Activated CD4-positive, alpha-beta T cell treated with anti-CD3 and anti-CD28 coated beads for 36 hours (primary cell): ENCODE data around the gene BEST4. TPM values are rescaled to one million over a fixed set of nuclear protein-coding genes. Genes with fewer than 3 reads are reported as not detected.
"Not testable (repeated sequence)": the region's sequence is repeated elsewhere in the genome, so short reads cannot be mapped to it uniquely, and the experiment has no call there.

Experiments used
- ATAC-seq: fragments of 200-7000 bp; cut with Tn5 transposase; one replicate; pipeline ENCODE4 v1.10.0; 2021; ENCODE audit warnings: mild to moderate bottlenecking, moderate library complexity
- CTCF ChIA-PET: fragments of 350-600 bp; sonication (Branson Sonifier 250); formaldehyde crosslinking; loops from one replicate; lab custom pipeline; 2021; ENCODE audit warnings: antibody characterized with exemption; lab: Charles Lee
- POLR2A ChIA-PET: fragments of 350-600 bp; sonication (Branson Sonifier 250); formaldehyde crosslinking; loops from one replicate; lab custom pipeline; 2021; ENCODE audit warnings: antibody characterized with exemption, inconsistent platforms; lab: Charles Lee
- DNase-seq: peaks from one replicate; pipeline ENCODE4 v3.0.0-alpha.2; 2020
- H3K27ac Mint-ChIP-seq: one replicate; pipeline ENCODE4 v1.8.0; 2021; ENCODE audit warnings: mixed read lengths
- H3K27me3 Mint-ChIP-seq: one replicate; pipeline ENCODE4 v1.8.0; 2021; ENCODE audit warnings: mixed read lengths
- H3K36me3 Mint-ChIP-seq: one replicate; pipeline ENCODE4 v1.8.0; 2021; ENCODE audit warnings: low read depth, mixed read lengths
- H3K4me1 Mint-ChIP-seq: one replicate; pipeline ENCODE4 v1.8.0; 2021; ENCODE audit warnings: mixed read lengths
- H3K4me3 Mint-ChIP-seq: one replicate; pipeline ENCODE4 v1.8.0; 2021; ENCODE audit warnings: mild to moderate bottlenecking, moderate library complexity, mixed read lengths
- H3K9me3 Mint-ChIP-seq: one replicate; pipeline ENCODE4 v1.8.0; 2021; ENCODE audit warnings: low read depth, mixed read lengths
- intact Hi-C, 2 experiments: fragments of 100-400 bp; cut with DNase I in 1 of 2; cut with micrococcal nuclease in 1 of 2; formaldehyde crosslinking; loops; one replicate each; pipeline versions ENCODE4 v1.14.2 to v1.15.1; 2022 to 2024; cut with DNase I, micrococcal nuclease
- total RNA-seq, 2 experiments: library from RNA; stranded (reverse); gene quantifications; one replicate each; pipeline ENCODE4 v1.2.3, GENCODE V29; 2021

Gene BEST4
- total RNA-seq, 2 experiments from 2014 or later, result 0.69 to 0.71 TPM

DNA sequence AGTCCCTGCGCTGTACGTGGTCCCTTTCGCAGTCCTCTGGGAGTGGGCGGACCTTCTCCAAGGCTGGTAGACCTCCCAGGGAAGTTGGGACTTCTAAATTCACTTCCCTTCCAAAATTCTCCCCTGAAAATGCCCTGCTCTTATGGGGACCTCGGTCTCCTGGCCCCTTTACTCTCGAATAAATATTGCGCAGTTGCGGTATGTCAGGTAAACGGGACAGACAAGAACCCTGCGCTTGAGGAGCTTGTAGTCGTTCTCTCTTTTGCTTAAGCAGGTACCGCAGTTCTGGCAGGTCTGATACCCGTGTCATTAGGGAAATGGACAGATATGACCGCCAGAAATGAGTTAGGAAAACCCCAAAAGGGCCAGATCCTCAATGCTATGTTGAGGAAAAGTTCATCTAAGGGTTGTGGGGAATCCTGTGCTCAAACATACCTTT lies 47.8 kb downstream of the BEST4 start:
- H3K27ac Mint-ChIP-seq, result peak overlapping the region; percentile 92
- H3K4me1 Mint-ChIP-seq, result peaks cover 26% of the 10 kb centered on the region
- ChIA-PET POLR2A (interaction anchor here (1.4 to 2.3 kb wide), 4 partner anchors 10 to 79 kb away, joined by 5 to 12 read pairs (median 7); partner anchors contain the start of genes BTBD19 and DYNLT4), CTCF (interaction anchor here (0.6 to 2.2 kb wide), 4 partner anchors 9 to 45 kb away, joined by 3 to 15 read pairs (median 4); partner anchors contain the start of genes RNU5D-1 and RPS8)
- peak overlapping the region; percentile 98 for H3K4me3 Mint-ChIP-seq
- H3K27me3 Mint-ChIP-seq, result no peaks in the 10 kb centered on the region
- DNase-seq (no peak), ATAC-seq (no peak)
- H3K9me3 Mint-ChIP-seq, result no peaks in the 10 kb centered on the region
- intact Hi-C loops, result no loop called here
- H3K36me3 Mint-ChIP-seq, result peaks cover 37% of the 10 kb centered on the region

DNA sequence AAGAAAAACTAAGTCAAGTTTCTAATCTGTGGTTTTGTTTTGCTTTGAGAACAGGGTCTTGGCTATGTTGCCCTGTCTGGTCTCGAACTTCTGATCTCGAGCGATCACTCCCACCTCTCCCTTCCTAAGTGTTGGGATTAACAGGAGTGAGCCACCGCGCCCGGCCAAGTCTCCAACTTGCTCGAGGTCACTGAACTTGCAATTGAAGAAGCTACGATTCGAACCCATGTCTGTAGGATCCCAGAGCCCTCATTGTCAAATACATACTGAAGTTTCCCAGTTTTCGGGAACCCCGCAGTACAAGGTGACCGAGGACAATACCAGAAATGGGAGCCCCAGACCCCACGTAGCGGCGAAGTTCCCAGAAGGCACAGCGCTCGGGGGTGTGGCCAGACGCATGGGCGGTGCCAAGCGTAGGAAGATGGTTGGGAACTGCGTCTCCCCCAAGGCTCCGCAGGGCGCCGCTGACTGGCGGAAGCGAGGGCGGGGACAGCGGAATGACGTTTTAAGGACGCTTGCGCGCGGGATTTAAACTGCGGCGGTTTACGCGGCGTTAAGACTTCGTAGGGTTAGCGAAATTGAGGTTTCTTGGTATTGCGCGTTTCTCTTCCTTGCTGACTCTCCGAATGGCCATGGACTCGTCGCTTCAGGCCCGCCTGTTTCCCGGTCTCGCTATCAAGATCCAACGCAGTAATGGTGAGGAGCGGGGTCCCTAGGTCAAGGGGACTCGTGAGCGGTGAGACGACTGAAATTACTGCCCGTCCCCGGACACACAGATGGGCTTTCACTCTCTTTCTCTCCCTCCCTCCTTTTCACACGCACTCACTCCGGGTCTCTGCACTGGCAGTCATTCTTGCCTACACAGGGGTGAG lies 48.4 kb downstream of the BEST4 start, which contains the start of gene KIF2C:
Gene KIF2C, plus strand, starts transcription at position 531 of the 872 bp plus-strand sequence. Its CDS starts 96 bp downstream, at position 627.
- H3K36me3 Mint-ChIP-seq, result peaks cover 34% of the 10 kb centered on the region
- ChIA-PET CTCF (interaction anchor here (1.2 kb wide), 1 partner anchor 46 kb away, joined by 4 read pairs; no protein-coding TSS in a partner anchor), POLR2A (interaction anchor here (1.4 to 2.3 kb wide), 4 partner anchors 9 to 80 kb away, joined by 5 to 12 read pairs (median 7); partner anchors contain the start of genes BTBD19 and DYNLT4)
- peaks cover 26% of the 10 kb centered on the region for H3K4me1 Mint-ChIP-seq
- peak within 1 kb of the TSS; percentile 94 for H3K27ac Mint-ChIP-seq
- H3K9me3 Mint-ChIP-seq, result no peaks in the 10 kb centered on the region
- intact Hi-C loops, result loop anchor here (1.0 to 10.0 kb wide), 15 partner anchors 8 to 845 kb away; partner anchors contain the start of genes RNU5D-1 (in 2 of the 2), RPS8 (in 2 of the 2), ARMH1 (in 1 of the 2) and DYNLT4 (in 1 of the 2)
- ATAC-seq, result peak; percentile 98
- DNase-seq, result peak; percentile 99
- H3K4me3 Mint-ChIP-seq, result peak within 1 kb of the TSS; percentile 98
- H3K27me3 Mint-ChIP-seq, result no peaks in the 10 kb centered on the region

- POLR2A ChIA-PET, result interaction anchor here (2.3 kb wide), 1 partner anchor 17 kb away, joined by 12 read pairs; no protein-coding TSS in a partner anchor
- peak overlapping the region; percentile 94 for H3K27ac Mint-ChIP-seq
- intact Hi-C loops, result loop anchor here (1.0 to 10.0 kb wide), 15 partner anchors 8 to 846 kb away; partner anchors contain the start of genes RNU5D-1 (in 2 of the 2), RPS8 (in 2 of the 2), ARMH1 (in 1 of the 2) and DYNLT4 (in 1 of the 2)
- H3K9me3 Mint-ChIP-seq, H3K27me3 Mint-ChIP-seq, DNase-seq, CTCF ChIA-PET: not testable (repeated sequence)
- ATAC-seq, result peak; percentile 1
- H3K36me3 Mint-ChIP-seq, result peaks cover 28% of the 10 kb centered on the region
- H3K4me1 Mint-ChIP-seq, result peaks cover 24% of the 10 kb centered on the region
- peak overlapping the region; percentile 98 for H3K4me3 Mint-ChIP-seq
These were observed 49.0 kb downstream of the BEST4 start for GRCh38 chr1:44738953-44739306.

GRCh38 chr1:44735992-44736391 lies 52.0 kb downstream of the BEST4 start:
- Mint-ChIP-seq H3K4me1 (peaks cover 28% of the 10 kb centered on the region), H3K4me3 (no peak overlapping the region), H3K27ac (no peak overlapping the region), H3K27me3 (no peaks in the 10 kb centered on the region), H3K9me3 (no peaks in the 10 kb centered on the region), H3K36me3 (peaks cover 11% of the 10 kb centered on the region)
- ATAC-seq (no peak), DNase-seq (no peak)
- ChIA-PET POLR2A (interaction anchor here (1.5 to 2.6 kb wide), 2 partner anchors 15 to 83 kb away, joined by 5 to 17 read pairs; no protein-coding TSS in a partner anchor), CTCF (interaction anchor here (0.6 to 1.5 kb wide), 4 partner anchors 14 to 327 kb away, joined by 3 to 4 read pairs (median 4); no protein-coding TSS in a partner anchor)
- intact Hi-C loops, result loop anchor here in 1 of 2 experiments (10.0 kb wide), 1 partner anchor 849 kb away; the partner anchor contains the start of gene NASP

DNA sequence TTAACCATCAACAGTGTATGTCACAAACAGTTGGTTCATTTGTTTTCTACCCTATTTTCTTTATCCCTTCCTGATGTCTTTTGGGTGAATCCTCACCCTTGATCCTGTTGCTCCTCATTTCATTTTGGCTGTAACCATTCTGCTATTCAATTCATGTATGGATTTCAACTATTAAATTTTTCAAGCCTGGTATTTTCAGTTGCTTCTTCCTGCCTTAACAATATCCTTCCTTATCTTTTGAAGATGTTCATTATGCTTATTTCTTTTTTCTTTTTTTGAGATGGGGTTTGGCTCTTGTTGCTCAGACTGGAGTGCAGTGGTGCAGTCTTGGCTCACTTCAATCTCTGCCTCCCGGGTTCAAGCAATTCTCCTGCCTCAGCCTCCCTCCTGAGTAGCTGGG lies 54.2 kb downstream of the BEST4 start:
- ATAC-seq (no peak), DNase-seq (no peak)
- Mint-ChIP-seq H3K36me3 (peaks cover 3% of the 10 kb centered on the region), H3K4me1 (peaks cover 26% of the 10 kb centered on the region), H3K27ac (no peak overlapping the region), H3K4me3 (no peak overlapping the region), H3K27me3 (no peaks in the 10 kb centered on the region), H3K9me3 (no peaks in the 10 kb centered on the region)
- ChIA-PET POLR2A (interaction anchor here (0.7 to 18.5 kb wide), 3 partner anchors 12 to 87 kb away, joined by 4 to 675 read pairs (median 580); no protein-coding TSS in a partner anchor), CTCF (interaction anchor here (0.6 to 1.4 kb wide), 3 partner anchors 12 to 52 kb away, joined by 3 to 5 read pairs (median 5); no protein-coding TSS in a partner anchor)
- intact Hi-C loops, result loop anchor here in 1 of 2 experiments (5.0 to 10.0 kb wide), 2 partner anchors 279 to 851 kb away; partner anchors contain the start of genes HECTD3, NASP and UROD

Other genes starting within 250 kb of the BEST4 start
- 1 to 10 TPM; 4.3 to 5.5 TPM for gene TMEM53, start 113.7 kb downstream of the BEST4 start, total RNA-seq
- 10 to 100 TPM; 67.3 to 75.1 TPM for gene ARMH1, start 113.5 kb downstream of the BEST4 start, total RNA-seq
- gene RNU5D-1, start 57.0 kb downstream of the BEST4 start, total RNA-seq, result not detected
- gene KIF2C, start 48.3 kb downstream of the BEST4 start, total RNA-seq, result 100 to 1,000 TPM; 101 to 119 TPM
- gene RPS8, start 12.6 kb downstream of the BEST4 start, total RNA-seq, result 1,000 to 10,000 TPM; 3,005 to 3,275 TPM
- gene PLK3, start 12.2 kb upstream of the BEST4 start, total RNA-seq, result 10 to 100 TPM; 52.1 to 52.7 TPM
- under 1 TPM in 1 of 2 experiments, not detected in 1; 0.32 TPM for gene DYNLT4, start 19.2 kb upstream of the BEST4 start, total RNA-seq
- 10 to 100 TPM; 16.7 to 17.2 TPM for gene BTBD19, start 20.4 kb upstream of the BEST4 start, total RNA-seq
- gene PTCH2, start 55.1 kb upstream of the BEST4 start, total RNA-seq, result under 1 TPM; 0.37 to 0.69 TPM
- 10 to 100 TPM; 37.3 to 41.8 TPM for gene EIF2B3, start 198.4 kb upstream of the BEST4 start, total RNA-seq
- 10 to 100 TPM; 18.9 to 22.3 TPM for gene HECTD3, start 223.2 kb upstream of the BEST4 start, total RNA-seq
- 100 to 1,000 TPM; 123 to 134 TPM for gene UROD, start 224.1 kb upstream of the BEST4 start, total RNA-seq